GM12873 (cell line): Measurements from ENCODE around the gene ZNF750.

Experiments used
- TF ChIP-seq, protein P1 (sequence below): IDR thresholded peaks from 2 replicates; pipeline ENCODE4 v1.5.1; 2012; ENCODE audit warnings: low read depth, mild to moderate bottlenecking, moderate library complexity, low read length, control low read depth; ENCODE audit not compliant: insufficient read depth; ENCODE audit errors: missing control alignments

The ZNF750 gene

DNA sequence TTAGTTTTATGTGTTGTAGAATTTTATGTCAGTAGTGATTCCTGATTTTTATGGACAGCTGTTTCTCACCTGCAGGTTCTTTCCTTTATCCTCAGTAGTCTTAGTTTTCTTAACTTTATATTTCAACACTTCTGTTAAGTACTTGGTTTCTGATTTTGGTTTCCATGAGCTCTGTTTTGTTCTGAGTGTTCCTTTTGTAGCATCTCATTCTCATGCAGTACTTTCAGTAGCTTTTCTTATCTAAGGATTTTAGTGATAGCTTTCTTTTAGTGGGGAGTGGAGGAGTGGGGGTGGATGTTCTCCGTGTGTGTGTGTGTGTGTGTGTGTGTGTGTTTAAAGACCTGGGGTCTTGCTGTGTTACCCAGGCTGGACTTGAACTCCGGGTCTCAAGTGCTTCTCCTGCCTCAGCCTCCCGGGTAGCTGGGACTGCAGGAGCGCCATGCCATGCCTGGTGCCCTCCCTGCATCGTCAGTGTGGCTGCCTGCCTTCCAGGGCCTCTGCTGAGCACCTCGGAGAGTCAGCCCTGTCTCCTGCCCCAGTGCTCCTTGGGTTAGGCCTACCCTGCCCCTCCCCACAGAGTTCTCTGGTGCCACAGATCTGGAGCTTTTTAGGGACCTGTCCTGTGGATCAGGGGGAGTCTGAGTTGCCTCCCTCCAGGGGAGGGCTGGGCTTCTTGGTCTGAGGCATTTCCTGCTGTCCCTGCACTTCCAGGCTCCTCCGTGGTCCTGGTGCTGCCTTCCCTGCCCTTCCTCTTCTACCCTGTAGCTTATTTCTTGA is 4.3 kb upstream of the ZNF750 start:
- TF ChIP-seq, protein P1, sequence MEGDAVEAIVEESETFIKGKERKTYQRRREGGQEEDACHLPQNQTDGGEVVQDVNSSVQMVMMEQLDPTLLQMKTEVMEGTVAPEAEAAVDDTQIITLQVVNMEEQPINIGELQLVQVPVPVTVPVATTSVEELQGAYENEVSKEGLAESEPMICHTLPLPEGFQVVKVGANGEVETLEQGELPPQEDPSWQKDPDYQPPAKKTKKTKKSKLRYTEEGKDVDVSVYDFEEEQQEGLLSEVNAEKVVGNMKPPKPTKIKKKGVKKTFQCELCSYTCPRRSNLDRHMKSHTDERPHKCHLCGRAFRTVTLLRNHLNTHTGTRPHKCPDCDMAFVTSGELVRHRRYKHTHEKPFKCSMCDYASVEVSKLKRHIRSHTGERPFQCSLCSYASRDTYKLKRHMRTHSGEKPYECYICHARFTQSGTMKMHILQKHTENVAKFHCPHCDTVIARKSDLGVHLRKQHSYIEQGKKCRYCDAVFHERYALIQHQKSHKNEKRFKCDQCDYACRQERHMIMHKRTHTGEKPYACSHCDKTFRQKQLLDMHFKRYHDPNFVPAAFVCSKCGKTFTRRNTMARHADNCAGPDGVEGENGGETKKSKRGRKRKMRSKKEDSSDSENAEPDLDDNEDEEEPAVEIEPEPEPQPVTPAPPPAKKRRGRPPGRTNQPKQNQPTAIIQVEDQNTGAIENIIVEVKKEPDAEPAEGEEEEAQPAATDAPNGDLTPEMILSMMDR: no peak

DNA sequence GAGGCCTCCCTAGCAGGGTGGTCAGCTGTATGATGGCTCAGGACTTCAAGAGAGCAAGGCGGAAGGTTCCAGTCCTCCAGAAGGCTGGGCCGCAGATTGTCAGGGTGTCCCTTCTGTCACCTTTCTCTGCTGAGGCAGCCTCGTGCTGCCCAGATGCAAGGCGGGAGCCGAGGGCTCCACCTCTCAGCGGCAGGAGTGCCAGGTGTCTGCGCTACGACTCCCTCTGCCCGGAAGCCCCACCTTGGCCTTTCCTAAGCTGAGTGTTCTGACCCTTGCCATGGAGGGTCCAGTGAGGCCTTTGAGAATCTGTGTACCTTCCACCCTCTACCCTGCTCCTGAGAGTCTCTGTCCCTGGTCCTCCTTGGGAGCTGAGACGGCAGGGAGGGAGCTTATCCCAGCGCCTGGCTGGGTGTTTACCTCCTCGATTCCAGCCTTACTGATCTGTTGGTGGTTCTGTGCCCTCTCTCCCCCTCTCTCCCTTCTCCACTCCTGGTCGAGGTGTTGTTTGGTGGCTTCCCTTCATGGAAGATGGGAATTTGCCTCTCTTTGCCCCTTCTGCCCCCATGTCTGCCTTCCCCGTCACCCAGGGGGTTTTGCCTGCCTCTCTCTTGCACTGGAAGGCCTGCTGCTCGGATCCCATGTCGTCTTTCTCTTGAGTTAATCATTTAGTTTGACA is 2.2 kb upstream of the ZNF750 start:
- TF ChIP-seq, protein P1: no peak

DNA sequence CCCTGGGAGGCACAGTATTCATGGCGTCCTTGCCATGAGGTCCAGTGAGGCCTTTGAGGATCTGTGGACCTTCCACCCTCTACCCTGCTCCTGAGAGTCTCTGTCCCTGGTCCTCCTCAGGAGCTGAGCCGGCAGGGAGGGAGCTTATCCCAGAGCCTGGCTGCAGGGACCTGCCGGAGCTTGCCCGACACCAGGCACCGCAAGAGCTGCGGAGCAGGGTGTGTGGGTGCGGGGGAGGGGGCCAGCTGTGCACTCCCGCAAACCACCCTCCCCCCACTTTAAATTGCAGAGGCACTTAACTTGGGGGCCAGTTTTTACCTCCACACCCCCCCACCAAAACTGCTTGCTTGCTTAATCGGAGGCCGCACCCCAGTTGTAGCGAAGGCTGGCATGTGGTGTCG is 609 bp upstream of the ZNF750 start:
- TF ChIP-seq, protein P1: no peak

GRCh38 chr17:82838386-82839063 is 1.3 kb downstream of the ZNF750 start:
- TF ChIP-seq, protein P1: no peak

DNA sequence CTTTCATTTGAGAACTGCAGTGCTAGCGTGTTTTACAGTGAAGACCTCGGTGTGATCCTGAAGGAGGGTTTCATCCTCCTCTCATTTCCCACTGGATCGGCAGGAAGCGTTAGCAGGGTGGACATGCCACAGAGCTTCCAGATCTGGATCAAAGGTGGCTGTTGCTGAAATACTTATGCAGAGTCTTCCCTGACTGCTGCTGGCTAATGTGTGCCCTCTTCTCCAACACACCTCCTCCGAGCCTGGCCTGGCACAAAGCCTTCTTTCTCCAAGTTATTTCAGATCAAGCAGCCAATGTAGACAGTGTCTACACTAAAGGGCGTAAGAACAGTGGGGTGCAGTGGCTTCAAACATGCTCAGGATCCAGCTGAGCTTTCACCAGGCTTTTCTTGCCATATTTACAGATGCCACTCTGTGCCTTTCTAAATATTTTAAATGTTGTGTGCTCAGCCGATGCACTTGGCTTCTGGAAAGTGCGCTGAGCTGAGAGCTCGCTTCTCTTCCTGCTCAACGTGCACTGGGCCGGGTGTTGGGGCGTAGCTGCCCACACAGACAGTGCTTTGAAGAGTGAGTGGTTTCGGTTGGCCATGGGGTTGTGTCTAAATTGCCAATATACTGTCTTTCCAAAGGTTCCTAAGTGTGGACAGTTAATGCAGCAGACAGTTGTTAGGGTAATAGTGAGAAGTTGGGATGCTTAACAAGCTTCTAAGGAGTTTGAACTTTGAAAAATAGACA is 2.1 kb downstream of the ZNF750 start:
- TF ChIP-seq, protein P1: no peak

DNA sequence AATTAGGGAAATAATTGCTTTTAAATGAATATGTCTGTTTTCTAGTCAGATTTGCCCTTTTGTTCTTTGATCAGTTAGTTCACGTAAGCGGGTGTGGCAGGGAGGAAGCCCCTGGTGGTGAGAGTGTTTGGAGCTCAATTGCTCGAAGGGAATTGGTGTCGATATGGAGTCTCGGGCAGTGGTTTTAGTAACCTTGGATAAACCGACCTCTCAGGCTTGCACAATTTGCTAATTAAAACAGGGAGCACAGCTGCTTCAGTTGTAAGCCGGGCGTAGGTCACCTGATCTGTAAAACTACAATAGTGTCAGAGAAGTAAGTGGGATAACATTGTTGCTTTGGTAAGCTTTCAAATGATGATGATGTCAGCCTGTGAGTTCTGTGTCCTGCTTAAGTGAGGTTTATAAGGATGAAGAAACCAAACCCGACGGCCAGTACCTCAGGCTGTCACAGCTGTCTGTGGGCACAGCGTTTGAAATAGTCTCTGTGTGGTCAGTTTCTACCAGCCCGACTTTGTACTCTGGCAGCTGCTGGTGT is 2.9 kb downstream of the ZNF750 start:
- TF ChIP-seq, protein P1: no peak
